IPS-18a (cell line): ENCODE results near the gene GIMAP8.

ENCODE experiments used
- H3K27ac ChIP-seq: one replicate; pipeline ENCODE4 v1.5.1; 2013; ENCODE audit warnings: low read length
- H3K27me3 ChIP-seq: one replicate; pipeline ENCODE4 v1.6.1; 2013; ENCODE audit warnings: mild to moderate bottlenecking, low read length; ENCODE audit not compliant: control insufficient read depth, insufficient read depth
- H3K36me3 ChIP-seq: one replicate; pipeline ENCODE4 v1.6.1; 2013; ENCODE audit warnings: low read depth, low read length; ENCODE audit not compliant: control insufficient read depth
- H3K4me1 ChIP-seq: one replicate; pipeline ENCODE4 v1.6.1; 2013; ENCODE audit warnings: low read depth, low read length; ENCODE audit not compliant: control insufficient read depth
- H3K4me3 ChIP-seq: one replicate; pipeline ENCODE4 v1.5.1; 2013; ENCODE audit warnings: low read length
- H3K9ac ChIP-seq: one replicate; pipeline ENCODE4 v1.6.1; 2013; ENCODE audit warnings: mild to moderate bottlenecking, low read length, moderate library complexity
- H3K9me3 ChIP-seq: one replicate; pipeline ENCODE4 v1.6.1; 2013; ENCODE audit warnings: low read depth, low read length; ENCODE audit not compliant: control insufficient read depth

The GIMAP8 gene

DNA sequence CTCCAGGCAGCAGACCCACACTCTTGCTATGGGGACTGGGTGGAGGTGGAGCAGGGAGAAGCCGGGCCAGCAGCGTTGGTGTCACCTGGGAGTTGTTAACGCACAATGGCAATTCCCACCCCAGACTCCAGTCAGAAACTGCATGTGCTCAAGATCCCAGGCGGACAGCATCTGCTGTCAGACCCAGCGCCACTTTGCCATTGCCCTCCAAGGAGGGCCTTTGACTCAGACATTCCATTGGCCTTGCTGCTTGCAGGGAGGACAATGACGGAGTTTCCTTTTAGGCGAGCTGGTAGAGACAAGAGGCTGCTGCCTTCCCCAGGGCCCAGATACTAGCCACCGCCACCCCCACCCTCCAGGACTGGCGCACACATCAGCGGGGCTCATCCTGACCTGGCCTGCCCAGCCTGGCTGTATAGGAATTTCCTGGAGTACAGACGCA lies 36.8 kb upstream of the GIMAP8 start:
- Histone ChIP-seq H3K27ac (no peak overlapping the region), H3K4me3 (no peak overlapping the region), H3K9me3 (no peaks in the 10 kb centered on the region), H3K36me3 (peaks cover 12% of the 10 kb centered on the region), H3K9ac (no peak overlapping the region), H3K27me3 (no peaks in the 10 kb centered on the region), H3K4me1 (no peaks in the 10 kb centered on the region)

DNA sequence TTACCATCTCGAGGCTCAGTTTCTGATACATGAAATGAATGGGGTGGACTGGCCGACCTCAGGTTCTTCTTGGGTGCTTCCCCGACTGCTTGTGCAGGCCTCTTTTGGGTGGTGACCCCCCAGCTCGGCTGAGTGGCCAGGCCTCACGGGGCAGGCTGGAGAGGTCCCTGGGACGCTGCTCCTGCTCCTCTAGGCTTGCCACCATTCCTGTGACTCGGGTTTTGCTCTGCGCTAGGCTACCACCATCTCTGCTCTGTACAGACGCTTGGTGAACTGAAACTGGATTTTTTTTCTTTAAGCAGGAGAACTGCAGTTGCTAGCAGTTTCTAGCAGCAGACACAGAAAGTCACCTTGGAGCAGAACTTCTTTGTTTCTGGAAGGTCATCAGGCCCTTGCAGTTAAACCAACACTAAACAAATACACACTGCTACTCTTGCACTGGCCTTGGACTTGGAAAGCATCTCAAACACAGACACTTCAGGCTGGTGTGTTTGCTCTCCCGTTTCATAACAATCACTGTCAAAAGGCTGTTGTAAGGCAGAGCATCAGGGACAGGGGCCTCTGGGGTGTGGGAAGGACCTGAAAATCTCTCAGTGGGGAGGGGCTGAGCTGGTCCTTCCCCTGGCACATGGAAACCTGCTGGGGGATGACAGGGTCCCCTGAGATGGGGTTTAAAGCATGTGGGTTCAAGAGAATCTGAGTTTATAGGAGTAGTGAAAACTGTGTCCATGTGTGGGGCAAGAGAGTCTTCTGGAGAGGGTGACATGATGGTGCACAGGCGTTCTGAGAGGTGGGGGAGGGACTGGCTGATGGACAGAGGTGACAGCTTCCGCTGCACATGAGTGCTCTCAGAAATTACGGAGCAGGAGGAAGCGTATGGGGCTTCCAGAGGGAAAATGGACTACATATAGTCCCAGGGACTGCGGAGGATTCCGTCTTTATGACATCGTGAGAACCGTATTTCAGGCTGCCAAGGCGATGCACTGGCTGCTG lies 35.0 kb upstream of the GIMAP8 start:
- Histone ChIP-seq H3K27ac (no peak overlapping the region), H3K36me3 (peaks cover 4% of the 10 kb centered on the region), H3K9me3 (no peaks in the 10 kb centered on the region), H3K27me3 (peaks cover 7% of the 10 kb centered on the region), H3K4me3 (no peak overlapping the region), H3K9ac (no peak overlapping the region), H3K4me1 (no peaks in the 10 kb centered on the region)

DNA sequence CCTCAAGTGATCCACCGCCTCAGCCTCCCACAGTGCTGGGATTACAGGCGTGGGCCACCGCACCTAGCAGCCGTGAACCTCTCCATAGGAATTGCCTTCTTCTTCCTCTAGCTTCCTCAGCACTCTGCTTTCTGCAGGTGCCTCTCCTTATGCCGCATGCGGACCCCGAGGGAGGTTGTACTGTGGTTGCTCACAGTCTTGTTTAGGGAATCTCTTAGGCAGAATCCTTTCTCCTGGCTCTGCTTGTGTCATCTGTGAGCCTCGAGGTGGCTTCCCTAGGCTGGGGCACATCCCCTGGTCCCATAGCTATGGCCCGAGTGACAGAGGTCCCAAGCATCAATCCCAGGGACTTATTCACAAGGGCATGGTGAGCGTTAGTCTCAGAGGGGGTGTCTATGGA lies 33.2 kb upstream of the GIMAP8 start:
- H3K9ac ChIP-seq, result no peak overlapping the region
- no peak overlapping the region for H3K4me3 ChIP-seq
- H3K36me3 ChIP-seq, result no peaks in the 10 kb centered on the region
- peaks cover 4% of the 10 kb centered on the region for H3K4me1 ChIP-seq
- H3K27me3 ChIP-seq, result peaks cover 13% of the 10 kb centered on the region
- H3K27ac ChIP-seq, result no peak overlapping the region
- H3K9me3 ChIP-seq, result no peaks in the 10 kb centered on the region

DNA sequence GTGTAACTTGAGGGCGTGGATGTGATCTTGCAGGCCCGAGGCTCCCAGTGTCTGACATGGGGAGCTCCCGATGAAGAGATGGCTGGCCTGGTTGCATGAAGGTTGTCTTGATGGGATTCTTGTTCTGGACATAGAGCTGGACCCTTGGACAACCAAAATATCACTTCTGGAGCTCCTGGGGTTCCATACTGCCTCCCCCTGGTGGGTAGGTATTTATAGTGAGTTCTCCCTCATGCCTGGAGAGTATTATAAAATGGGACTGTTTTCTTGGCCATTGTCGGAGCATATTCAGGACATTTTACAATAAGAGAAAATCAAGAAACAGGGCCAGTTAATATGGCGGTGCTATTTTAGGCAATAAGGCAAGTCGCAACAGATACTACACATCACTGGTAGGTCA lies 32.6 kb upstream of the GIMAP8 start:
- Histone ChIP-seq H3K9me3 (no peaks in the 10 kb centered on the region), H3K36me3 (no peaks in the 10 kb centered on the region), H3K27ac (no peak overlapping the region), H3K27me3 (peaks cover 13% of the 10 kb centered on the region), H3K9ac (no peak overlapping the region), H3K4me1 (peaks cover 4% of the 10 kb centered on the region), H3K4me3 (no peak overlapping the region)

DNA sequence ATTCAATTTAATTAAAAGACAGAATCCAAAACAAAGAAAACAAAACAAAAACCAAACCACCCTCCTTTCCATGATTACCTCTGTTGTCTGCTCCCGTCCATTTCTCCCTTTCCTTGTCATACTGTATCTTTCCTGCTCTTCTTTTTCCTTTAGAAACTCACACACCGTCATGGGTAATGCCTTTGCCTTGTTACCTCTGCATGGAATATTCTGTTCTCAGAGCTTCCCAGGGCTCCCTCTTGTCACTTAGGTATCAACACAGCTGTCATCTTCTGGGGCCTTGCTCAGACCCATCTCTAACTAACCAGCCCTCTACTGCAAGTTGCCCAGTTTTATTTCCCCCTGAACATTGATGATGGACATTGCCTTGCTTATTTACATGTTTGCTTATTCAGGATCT lies 30.2 kb upstream of the GIMAP8 start:
- H3K9ac ChIP-seq, result no peak overlapping the region
- no peak overlapping the region for H3K27ac ChIP-seq
- no peak overlapping the region for H3K4me3 ChIP-seq
- no peaks in the 10 kb centered on the region for H3K36me3 ChIP-seq
- peaks cover 13% of the 10 kb centered on the region for H3K27me3 ChIP-seq
- no peaks in the 10 kb centered on the region for H3K9me3 ChIP-seq
- peaks cover 4% of the 10 kb centered on the region for H3K4me1 ChIP-seq

DNA sequence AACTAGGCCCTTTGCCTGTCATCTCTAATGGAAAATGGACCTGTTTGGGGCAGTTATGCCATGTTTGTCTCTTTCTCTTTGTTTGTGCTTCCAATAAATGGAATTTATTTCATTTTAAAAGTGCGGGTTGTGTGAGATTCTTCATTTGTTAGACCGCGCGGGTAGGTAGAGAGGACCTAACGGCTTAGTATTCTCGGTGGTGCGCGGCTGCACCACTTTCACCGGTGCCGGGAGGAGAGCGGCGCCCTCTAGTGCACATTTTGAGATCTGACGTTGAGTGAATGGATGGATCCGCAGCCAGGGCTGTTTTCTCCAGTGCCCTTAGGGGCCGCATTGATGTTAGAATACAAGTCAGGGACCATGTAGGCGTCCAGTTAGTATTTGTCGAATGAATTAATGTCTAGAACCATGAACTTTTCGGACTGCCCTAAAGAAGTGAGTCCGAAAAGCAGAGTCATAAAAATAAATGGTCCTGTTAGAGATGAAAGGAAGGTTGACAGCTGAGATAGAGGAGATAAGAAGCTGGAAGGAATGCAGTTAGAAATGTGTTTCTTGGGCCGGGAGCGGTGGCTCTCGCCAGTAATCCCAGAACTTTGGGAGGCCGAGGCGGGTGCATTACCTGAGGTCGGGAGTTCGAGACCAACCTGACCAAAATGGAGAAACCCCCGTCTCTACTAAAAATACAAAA lies 29.3 kb upstream of the GIMAP8 start:
- Histone ChIP-seq H3K4me3 (no peak overlapping the region), H3K27ac (no peak overlapping the region)

DNA sequence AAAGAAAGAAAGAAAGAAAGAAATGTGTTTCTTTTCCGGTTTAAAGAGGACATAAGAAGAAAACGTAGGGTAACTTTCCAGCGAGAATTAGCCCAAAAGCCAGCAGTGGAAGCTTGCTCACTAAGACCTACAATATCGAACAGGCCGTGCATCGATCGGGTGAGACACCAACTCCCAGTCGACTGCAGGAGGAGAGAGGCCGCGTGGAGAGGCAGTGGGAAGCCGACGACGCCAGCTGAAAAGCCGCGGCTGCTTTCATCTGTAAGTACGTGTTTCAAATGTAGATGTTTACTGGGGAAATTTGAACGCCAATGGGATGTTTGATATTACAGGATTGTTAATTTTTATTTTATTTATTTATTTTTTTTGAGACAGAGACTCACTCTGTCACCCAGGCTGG lies 28.6 kb upstream of the GIMAP8 start:
- Histone ChIP-seq H3K4me1 (peaks cover 4% of the 10 kb centered on the region), H3K9me3 (no peaks in the 10 kb centered on the region), H3K27ac (no peak overlapping the region), H3K36me3 (no peaks in the 10 kb centered on the region), H3K27me3 (peaks cover 13% of the 10 kb centered on the region), H3K9ac (no peak overlapping the region), H3K4me3 (no peak overlapping the region)

More for the DNA sequence above, 29.3 kb upstream of the GIMAP8 start:
- H3K27me3 ChIP-seq, result peaks cover 13% of the 10 kb centered on the region
- H3K36me3 ChIP-seq, result no peaks in the 10 kb centered on the region
- H3K4me1 ChIP-seq, result peaks cover 4% of the 10 kb centered on the region
- H3K9me3 ChIP-seq, result no peaks in the 10 kb centered on the region
- no peak overlapping the region for H3K9ac ChIP-seq

DNA sequence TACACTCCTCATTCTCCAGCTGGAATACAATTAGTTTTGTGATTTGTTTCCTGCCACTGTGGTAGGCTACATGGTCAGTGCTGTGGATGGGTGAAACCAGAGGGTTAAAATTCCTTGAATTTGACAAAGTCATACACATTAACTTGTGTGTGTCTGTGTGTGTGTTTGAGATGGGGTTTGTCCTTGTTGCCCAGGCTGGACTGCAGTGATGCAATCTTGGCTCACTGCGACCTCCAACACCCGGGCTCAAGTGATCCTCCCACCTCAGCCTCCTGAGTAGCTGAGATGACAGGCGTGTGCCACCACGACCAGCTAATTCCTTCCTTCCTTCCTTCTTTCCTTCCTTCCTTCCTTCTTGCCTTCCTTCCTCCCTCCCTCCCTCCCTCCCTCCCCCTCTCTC lies 24.8 kb upstream of the GIMAP8 start:
- H3K36me3 ChIP-seq, result no peaks in the 10 kb centered on the region
- H3K9ac ChIP-seq, result no peak overlapping the region
- H3K4me1 ChIP-seq, result peaks cover 11% of the 10 kb centered on the region
- H3K9me3 ChIP-seq, result no peaks in the 10 kb centered on the region
- H3K4me3 ChIP-seq, result no peak overlapping the region
- peaks cover 3% of the 10 kb centered on the region for H3K27me3 ChIP-seq
- no peak overlapping the region for H3K27ac ChIP-seq

DNA sequence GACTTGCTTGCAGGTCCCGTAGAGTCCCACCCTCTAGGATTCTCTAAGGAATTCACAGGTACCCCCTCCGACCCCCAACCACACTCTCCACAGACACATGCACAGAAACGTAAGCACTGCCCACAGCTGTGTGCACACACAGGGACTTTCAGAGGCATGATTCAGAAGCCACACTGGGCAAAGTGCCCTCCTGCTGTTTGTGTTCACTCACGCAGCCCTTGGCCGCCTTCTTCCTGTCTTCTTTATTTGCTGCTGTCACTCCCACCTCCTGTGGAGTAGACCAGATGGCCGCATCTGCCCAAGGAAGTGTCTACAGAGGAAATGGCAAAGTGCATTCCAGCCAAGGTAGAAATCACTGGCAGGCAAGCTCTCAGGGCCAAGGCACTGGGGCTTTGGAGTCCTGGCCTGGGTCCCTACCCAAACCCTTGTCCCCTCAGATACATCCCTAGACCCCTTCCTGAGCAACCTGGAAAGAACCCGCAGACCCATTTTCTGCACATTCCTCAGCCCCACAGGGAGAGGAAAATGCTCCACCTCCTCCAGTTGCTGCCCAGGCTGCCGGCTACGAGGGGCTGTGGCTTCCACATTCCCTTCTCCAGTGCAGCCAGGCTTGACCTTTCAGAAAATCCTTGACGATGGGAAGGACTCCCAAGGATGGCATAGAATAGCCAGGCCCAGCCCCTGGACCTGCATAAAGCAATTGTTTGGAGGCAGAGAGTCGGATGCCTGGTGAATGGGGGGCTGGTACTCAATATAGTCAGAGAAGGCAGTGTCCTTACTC lies 21.6 kb upstream of the GIMAP8 start:
- Histone ChIP-seq H3K36me3 (no peaks in the 10 kb centered on the region), H3K9me3 (no peaks in the 10 kb centered on the region), H3K27me3 (no peaks in the 10 kb centered on the region), H3K4me1 (peaks cover 8% of the 10 kb centered on the region), H3K27ac (no peak overlapping the region), H3K9ac (no peak overlapping the region), H3K4me3 (no peak overlapping the region)

DNA sequence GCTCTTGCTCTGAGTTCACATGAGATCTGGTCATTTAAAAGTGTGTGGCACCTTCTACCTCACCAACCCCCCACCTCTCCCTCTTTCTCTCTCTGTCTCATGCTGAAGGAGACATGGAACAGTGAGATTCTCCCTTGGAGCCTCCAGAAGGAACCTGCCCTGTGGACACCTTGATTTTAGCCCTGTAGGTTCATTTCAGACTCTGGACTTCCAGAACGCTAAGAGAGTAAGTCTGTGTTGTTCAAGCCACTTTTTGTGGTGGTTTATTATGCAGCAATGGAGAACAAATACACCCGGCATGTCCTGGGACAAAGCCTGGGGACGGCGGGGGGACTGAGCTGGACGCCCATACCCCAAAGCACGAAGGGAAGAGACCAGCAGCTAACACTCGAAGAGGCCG lies 20.7 kb upstream of the GIMAP8 start:
- H3K4me3 ChIP-seq, result no peak overlapping the region
- no peak overlapping the region for H3K27ac ChIP-seq
- no peaks in the 10 kb centered on the region for H3K27me3 ChIP-seq
- H3K4me1 ChIP-seq, result peaks cover 8% of the 10 kb centered on the region
- no peaks in the 10 kb centered on the region for H3K36me3 ChIP-seq
- no peak overlapping the region for H3K9ac ChIP-seq
- H3K9me3 ChIP-seq, result no peaks in the 10 kb centered on the region

DNA sequence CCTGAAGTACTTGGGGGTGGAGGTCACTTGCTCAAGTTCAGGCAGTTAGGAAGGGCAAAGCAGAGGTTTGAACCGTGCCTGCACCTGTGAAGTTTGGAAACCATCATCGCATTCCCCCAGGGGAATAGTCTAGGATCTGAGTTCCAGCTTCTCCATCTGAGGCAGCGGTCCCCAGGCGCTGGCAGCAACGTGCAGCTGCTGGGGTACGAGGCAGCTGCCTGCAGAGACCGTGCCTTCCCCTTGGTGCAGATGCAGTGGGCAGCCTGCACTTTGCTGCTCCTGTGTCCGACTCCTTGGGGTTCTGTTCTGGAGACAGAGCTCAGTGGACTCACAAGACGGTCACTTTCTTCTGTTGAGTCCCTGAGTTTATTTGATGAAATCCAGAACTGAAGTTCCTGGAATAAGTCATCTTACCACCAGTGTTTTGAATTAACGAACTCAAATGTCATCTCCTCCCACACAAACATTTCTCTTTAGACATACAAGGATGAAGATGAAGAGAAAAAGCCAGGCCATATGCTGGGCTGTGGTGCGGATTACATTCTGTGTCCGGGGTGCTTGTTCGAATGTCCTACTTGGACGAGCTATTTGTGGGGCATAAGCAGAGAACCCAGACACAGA lies 19.9 kb upstream of the GIMAP8 start:
- H3K4me3 ChIP-seq, result no peak overlapping the region
- H3K27ac ChIP-seq, result no peak overlapping the region
- no peaks in the 10 kb centered on the region for H3K27me3 ChIP-seq

More for the DNA sequence above, 19.9 kb upstream of the GIMAP8 start:
- no peaks in the 10 kb centered on the region for H3K9me3 ChIP-seq
- H3K36me3 ChIP-seq, result no peaks in the 10 kb centered on the region
- H3K9ac ChIP-seq, result no peak overlapping the region
- peaks cover 8% of the 10 kb centered on the region for H3K4me1 ChIP-seq
